ENCODE data around the gene SBNO1. TPM values are rescaled to one million over a fixed set of nuclear protein-coding genes. Genes with fewer than 3 reads are reported as not detected.
A peak's percentile ranks its signal among the peaks of the same experiment; 100 is the strongest.
"Not testable (repeated sequence)": the region's sequence is repeated elsewhere in the genome, so short reads cannot be mapped to it uniquely, and the experiment has no call there.

SBNO1 gene
- total RNA-seq, 1 experiment from 2014 or later, result 58.6 TPM

GRCh38 chr12:123251403-123252076 lies 113.1 kb downstream of the SBNO1 start:
- H3K36me3 ChIP-seq (ENCODE audit: insufficient read depth, low read length, poor library complexity, severe bottlenecking), result peaks cover 41% of the 10 kb centered on the region
- POLR2A ChIA-PET (ENCODE audit: low non-redundant PET), result interaction anchor here (0.8 kb wide), 1 partner anchor 174 kb away, joined by 3 read pairs; no protein-coding TSS in a partner anchor
- CTCF ChIA-PET, result interaction anchor here (0.6 kb wide), 2 partner anchors 14 to 577 kb away, joined by 3 to 4 read pairs; no protein-coding TSS in a partner anchor
- no peak overlapping the region for H3K4me3 ChIP-seq (ENCODE audit: low read depth, low read length, poor library complexity, severe bottlenecking)
- no peaks in the 10 kb centered on the region for H3K9me3 ChIP-seq (ENCODE audit: low read depth, low read length, poor library complexity, severe bottlenecking)
- peaks cover 15% of the 10 kb centered on the region for H3K4me1 ChIP-seq (ENCODE audit: insufficient read depth, low read length, poor library complexity, severe bottlenecking)
- TF ChIP-seq, protein P1, sequence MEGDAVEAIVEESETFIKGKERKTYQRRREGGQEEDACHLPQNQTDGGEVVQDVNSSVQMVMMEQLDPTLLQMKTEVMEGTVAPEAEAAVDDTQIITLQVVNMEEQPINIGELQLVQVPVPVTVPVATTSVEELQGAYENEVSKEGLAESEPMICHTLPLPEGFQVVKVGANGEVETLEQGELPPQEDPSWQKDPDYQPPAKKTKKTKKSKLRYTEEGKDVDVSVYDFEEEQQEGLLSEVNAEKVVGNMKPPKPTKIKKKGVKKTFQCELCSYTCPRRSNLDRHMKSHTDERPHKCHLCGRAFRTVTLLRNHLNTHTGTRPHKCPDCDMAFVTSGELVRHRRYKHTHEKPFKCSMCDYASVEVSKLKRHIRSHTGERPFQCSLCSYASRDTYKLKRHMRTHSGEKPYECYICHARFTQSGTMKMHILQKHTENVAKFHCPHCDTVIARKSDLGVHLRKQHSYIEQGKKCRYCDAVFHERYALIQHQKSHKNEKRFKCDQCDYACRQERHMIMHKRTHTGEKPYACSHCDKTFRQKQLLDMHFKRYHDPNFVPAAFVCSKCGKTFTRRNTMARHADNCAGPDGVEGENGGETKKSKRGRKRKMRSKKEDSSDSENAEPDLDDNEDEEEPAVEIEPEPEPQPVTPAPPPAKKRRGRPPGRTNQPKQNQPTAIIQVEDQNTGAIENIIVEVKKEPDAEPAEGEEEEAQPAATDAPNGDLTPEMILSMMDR (conservative IDR thresholded peaks at IDR 0.05; ENCODE audit: low read depth, low read length), result no peak
- no peak for TF ChIP-seq EZH2 (IDR thresholded peaks at IDR 0.05; ENCODE audit: borderline replicate concordance, low read depth, low read length, poor library complexity, severe bottlenecking)
- intact Hi-C loops (cut with micrococcal nuclease; ENCODE audit: unreplicated experiment), result no loop called here
- DNase-seq (ENCODE audit: low spot score), result no peak
- H3K27ac ChIP-seq (ENCODE audit: low read depth, low read length, poor library complexity, severe bottlenecking), result peak overlapping the region; percentile 71
- no TSS peak for BruUV-seq (replicated peaks)
- no peaks in the 10 kb centered on the region for H3K27me3 ChIP-seq (replicated peaks; ENCODE audit: insufficient read depth, low read depth, low read length, poor library complexity)

GRCh38 chr12:123250471-123251383 lies 113.9 kb downstream of the SBNO1 start:
- intact Hi-C loops (cut with micrococcal nuclease; ENCODE audit: unreplicated experiment), result no loop called here
- CTCF ChIA-PET, result interaction anchor here (0.6 kb wide), 1 partner anchor 576 kb away, joined by 4 read pairs; no protein-coding TSS in a partner anchor
- POLR2A ChIA-PET (ENCODE audit: low non-redundant PET), result no interaction called here

GRCh38 chr12:123248996-123249741 lies 115.5 kb downstream of the SBNO1 start:
- H3K9me3 ChIP-seq (ENCODE audit: low read depth, low read length, poor library complexity, severe bottlenecking); POLR2A ChIA-PET (ENCODE audit: low non-redundant PET); intact Hi-C loops (cut with micrococcal nuclease; ENCODE audit: unreplicated experiment); BruUV-seq (replicated peaks); H3K27ac ChIP-seq (ENCODE audit: low read depth, low read length, poor library complexity, severe bottlenecking); DNase-seq (ENCODE audit: low spot score); H3K27me3 ChIP-seq (replicated peaks; ENCODE audit: insufficient read depth, low read depth, low read length, poor library complexity); H3K4me3 ChIP-seq (ENCODE audit: low read depth, low read length, poor library complexity, severe bottlenecking): not testable (repeated sequence)
- peaks cover 21% of the 10 kb centered on the region for H3K36me3 ChIP-seq (ENCODE audit: insufficient read depth, low read length, poor library complexity, severe bottlenecking)
- peaks cover 15% of the 10 kb centered on the region for H3K4me1 ChIP-seq (ENCODE audit: insufficient read depth, low read length, poor library complexity, severe bottlenecking)
- CTCF ChIA-PET, result interaction anchor here (1.4 kb wide), 1 partner anchor 11 kb away, joined by 3 read pairs; no protein-coding TSS in a partner anchor

More at GRCh38 chr12:123250471-123251383, 113.9 kb downstream of the SBNO1 start:
- peak overlapping the region; percentile 71 for H3K27ac ChIP-seq (ENCODE audit: low read depth, low read length, poor library complexity, severe bottlenecking)
- no peak overlapping the region for H3K4me3 ChIP-seq (ENCODE audit: low read depth, low read length, poor library complexity, severe bottlenecking)
- TF ChIP-seq, protein P1 (conservative IDR thresholded peaks at IDR 0.05; ENCODE audit: low read depth, low read length), result no peak
- TF ChIP-seq EZH2 (IDR thresholded peaks at IDR 0.05; ENCODE audit: borderline replicate concordance, low read depth, low read length, poor library complexity, severe bottlenecking), result no peak
- peak; percentile 56 for DNase-seq (ENCODE audit: low spot score)
- peaks cover 15% of the 10 kb centered on the region for H3K4me1 ChIP-seq (ENCODE audit: insufficient read depth, low read length, poor library complexity, severe bottlenecking)
- H3K9me3 ChIP-seq (ENCODE audit: low read depth, low read length, poor library complexity, severe bottlenecking), result no peaks in the 10 kb centered on the region
- peaks cover 34% of the 10 kb centered on the region for H3K36me3 ChIP-seq (ENCODE audit: insufficient read depth, low read length, poor library complexity, severe bottlenecking)
- no TSS peak for BruUV-seq (replicated peaks)
- H3K27me3 ChIP-seq (replicated peaks; ENCODE audit: insufficient read depth, low read depth, low read length, poor library complexity), result no peaks in the 10 kb centered on the region

GRCh38 chr12:123248129-123248528 lies 116.5 kb downstream of the SBNO1 start:
- peaks cover 11% of the 10 kb centered on the region for H3K36me3 ChIP-seq (ENCODE audit: insufficient read depth, low read length, poor library complexity, severe bottlenecking)
- CTCF ChIA-PET, result interaction anchor here (0.6 kb wide), 1 partner anchor 15 kb away, joined by 10 read pairs; the partner anchor contains the start of gene MTRFR
- DNase-seq (ENCODE audit: low spot score); BruUV-seq (replicated peaks); H3K9me3 ChIP-seq (ENCODE audit: low read depth, low read length, poor library complexity, severe bottlenecking); H3K27ac ChIP-seq (ENCODE audit: low read depth, low read length, poor library complexity, severe bottlenecking); H3K27me3 ChIP-seq (replicated peaks; ENCODE audit: insufficient read depth, low read depth, low read length, poor library complexity); POLR2A ChIA-PET (ENCODE audit: low non-redundant PET); H3K4me3 ChIP-seq (ENCODE audit: low read depth, low read length, poor library complexity, severe bottlenecking); intact Hi-C loops (cut with micrococcal nuclease; ENCODE audit: unreplicated experiment): not testable (repeated sequence)
- peaks cover 15% of the 10 kb centered on the region for H3K4me1 ChIP-seq (ENCODE audit: insufficient read depth, low read length, poor library complexity, severe bottlenecking)

Data from A673 (cell line).